HFF-Myc (cell line): ENCODE measurements around the gene MTHFSD.

Source experiments
- DNase-seq: peaks from one replicate; pipeline ENCODE4 v3.0.0-alpha.2; 2011; ENCODE audit warnings: low read depth; ENCODE audit errors: extremely low read depth
- H3K4me3 ChIP-seq: replicated peaks from 2 replicates; pipeline ENCODE4 v1.5.1; 2011; ENCODE audit warnings: low read depth, mild to moderate bottlenecking, control low read depth, low read length
- CTCF ChIP-seq: IDR thresholded peaks from 2 replicates; pipeline ENCODE4 v1.5.1; 2012; ENCODE audit warnings: mild to moderate bottlenecking, low read depth, low read length, control low read depth; ENCODE audit errors: missing control alignments

The MTHFSD gene

DNA sequence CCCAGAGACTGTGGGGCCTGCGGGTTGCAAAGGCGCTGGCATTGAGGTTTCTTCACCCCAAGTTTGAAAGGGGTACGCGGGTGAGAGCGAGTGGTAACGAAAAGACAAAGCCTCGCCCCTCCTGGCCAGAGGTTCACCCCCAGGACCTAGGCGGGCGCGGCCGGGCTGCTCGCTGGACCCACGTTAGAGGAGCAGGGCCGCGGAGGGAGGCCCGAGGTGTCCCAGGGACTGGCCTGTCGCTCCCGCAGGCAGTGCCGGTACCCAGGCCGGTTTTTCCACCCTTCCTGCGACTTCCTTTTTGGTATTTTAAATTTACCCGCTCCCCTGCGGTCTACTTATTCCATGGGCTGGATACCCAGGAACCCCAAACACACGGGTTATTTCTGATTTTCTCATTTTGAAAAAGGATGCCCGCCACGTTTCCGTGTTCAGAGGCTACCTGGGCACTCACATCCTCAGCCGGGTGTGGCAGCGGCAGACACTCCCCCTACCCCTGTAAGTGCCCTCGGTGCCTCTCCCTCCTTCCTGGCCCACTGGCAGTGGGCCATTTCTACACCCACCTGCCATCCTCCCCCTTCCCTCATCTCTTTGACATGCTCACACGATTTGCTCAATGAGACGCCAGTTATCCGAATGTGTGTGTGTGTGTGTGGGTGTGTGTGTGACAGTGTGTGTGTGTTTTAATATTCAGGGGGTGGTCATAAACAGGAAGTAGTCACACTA lies 21.7 kb upstream of the MTHFSD start:
- no peak for DNase-seq
- no peak for TF ChIP-seq CTCF
- H3K4me3 ChIP-seq, result peak overlapping the region; percentile 64

- peak; percentile 88 for DNase-seq
- peak overlapping the region; percentile 64 for H3K4me3 ChIP-seq
- TF ChIP-seq CTCF, result peak; percentile 80
Observed at GRCh38 chr16:86575754-86576557, 20.9 kb upstream of the MTHFSD start.

DNA sequence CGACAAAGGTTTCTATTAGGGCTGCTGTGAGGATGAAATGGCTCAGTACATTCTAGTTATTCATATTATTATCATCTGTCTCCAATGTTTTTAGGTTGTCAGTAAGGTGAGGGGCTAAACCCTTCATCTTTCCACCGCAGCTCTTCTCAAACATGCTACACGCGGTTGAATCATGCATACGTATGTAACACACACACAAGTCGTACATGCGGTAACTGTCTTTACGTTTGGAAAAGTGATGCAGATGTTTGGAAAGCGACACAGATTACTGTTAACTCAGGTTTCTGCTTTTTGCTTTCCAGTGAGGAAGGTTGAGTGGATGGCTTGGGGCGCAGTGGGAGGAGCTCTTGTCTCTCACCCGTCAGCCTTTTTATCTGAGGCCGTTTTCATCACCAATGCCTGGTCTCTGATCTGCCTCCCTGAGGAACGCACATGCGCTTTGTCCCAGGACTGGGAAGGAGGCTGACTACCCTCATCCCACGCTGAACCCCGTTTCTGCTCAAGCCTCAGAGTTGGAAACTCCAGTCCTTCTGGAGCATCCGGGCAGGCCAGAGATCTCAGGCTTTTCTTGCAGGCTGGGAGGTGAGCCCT lies 20.2 kb upstream of the MTHFSD start:
- TF ChIP-seq CTCF, result no peak
- DNase-seq, result no peak
- peak overlapping the region; percentile 64 for H3K4me3 ChIP-seq

DNA sequence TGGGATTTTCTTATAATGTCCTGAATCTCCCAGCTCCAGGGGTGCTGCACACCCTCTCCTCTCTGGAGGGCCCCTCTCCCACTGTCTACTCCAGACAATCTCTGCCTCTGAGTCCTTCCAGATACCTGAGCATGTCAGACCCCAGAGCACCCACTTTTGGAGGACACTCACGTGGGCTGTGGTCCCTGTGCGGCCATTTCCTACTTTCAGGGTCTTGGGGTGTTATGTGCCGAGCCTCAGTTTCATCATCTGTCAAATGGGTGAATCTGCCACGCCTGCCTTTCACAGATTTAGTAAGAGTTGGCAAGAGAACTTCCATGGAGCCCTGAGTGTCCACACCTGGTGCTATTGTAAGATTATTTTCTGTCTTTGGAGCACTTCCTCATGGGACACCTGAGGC lies 19.6 kb upstream of the MTHFSD start:
- no peak for TF ChIP-seq CTCF
- DNase-seq, result no peak
- H3K4me3 ChIP-seq, result no peak overlapping the region

DNA sequence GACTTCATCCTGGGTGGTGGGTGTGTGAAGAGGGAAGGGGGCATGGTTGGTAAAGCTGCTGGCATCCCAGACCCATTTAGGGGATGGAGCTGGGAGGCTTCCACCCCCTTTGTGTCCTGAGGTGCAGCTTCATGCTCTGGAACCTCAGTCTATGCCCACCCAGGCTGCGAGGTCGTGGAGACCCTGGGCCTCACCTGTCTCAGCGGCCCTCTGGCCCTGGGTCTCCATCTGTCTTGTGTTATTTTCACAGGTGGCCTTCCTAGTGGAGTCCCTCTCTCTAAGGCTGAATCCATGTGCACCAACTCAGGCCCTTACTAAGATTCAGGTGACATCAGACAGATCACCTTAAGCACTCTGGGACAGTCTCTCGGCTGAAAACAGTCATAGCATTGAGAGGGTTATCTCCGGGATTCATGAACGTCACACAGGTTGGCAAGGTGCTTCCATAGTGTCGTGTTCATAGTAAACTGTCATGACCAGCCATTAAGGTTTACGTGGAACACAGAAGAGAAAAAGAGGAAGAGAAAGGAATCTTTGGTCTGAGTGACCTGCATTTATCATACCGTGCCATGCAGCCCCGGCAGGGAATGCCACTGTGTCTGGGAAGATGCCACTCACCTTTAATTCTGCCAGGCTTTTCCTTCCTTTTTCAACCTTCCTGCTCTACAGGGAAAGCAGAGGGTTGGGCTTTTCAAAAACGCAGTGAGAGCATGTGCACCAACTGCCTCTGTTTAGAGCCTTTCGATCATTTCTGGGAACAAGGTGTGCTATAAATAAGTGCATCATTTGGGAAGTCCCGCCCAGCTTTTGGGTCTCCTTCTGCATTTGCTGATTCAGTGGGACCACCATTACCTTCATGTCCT lies 18.8 kb upstream of the MTHFSD start:
- no peak overlapping the region for H3K4me3 ChIP-seq
- no peak for DNase-seq
- TF ChIP-seq CTCF, result no peak

GRCh38 chr16:86573215-86573614 lies 18.2 kb upstream of the MTHFSD start:
- no peak overlapping the region for H3K4me3 ChIP-seq
- TF ChIP-seq CTCF, result no peak
- DNase-seq, result no peak
